Right lobe of liver (tissue), 4 donors: ENCODE data around the gene ZNF521.

Experiments
- CTCF ChIP-seq, 4 donors: fragments of 200-600 bp in 3 of 4; fragments of 450-650 bp in 1 of 4; IDR thresholded peaks; one replicate each; pipeline versions ENCODE4 v1.5.1 to v1.8.0; 2016 to 2022; ENCODE audit warnings: antibody characterized with exemption in 4 of 4, mild to moderate bottlenecking in 2 of 4
- POLR2A ChIP-seq: fragments of 450-650 bp; IDR thresholded peaks from one replicate; pipeline ENCODE4 v1.6.1; 2017; ENCODE audit warnings: antibody characterized with exemption, mild to moderate bottlenecking
- donor health status: DM: no; HTN: no; CAD: no.
- donor health status: DM: no; HTN: no; CAD: no.
- donor health status: DM: no; HTN: yes; CAD: no.

- TF ChIP-seq CTCF (IDR thresholded peaks at IDR 0.05) (no peak), POLR2A (no peak)
Observed at GRCh38 chr18:25086876-25087275, 265.1 kb downstream of the ZNF521 start.
